HepG2 (cell line): ENCODE data around the gene SMIM45.

Source experiments
- ATAC-seq: fragments of 200-7000 bp; cut with Tn5 transposase; 3 replicates; pipeline ENCODE4 v1.9.1; 2020; ENCODE audit warnings: mild to moderate bottlenecking, moderate library complexity
- BruUV-seq: library from RNA; stranded (reverse); fragments of 400-500 nt; replicated peaks from 2 replicates; lab custom pipeline; 2021; lab: Mats Ljungman, UMichigan
- CTCF ChIA-PET: fragments of 300-600 bp; formaldehyde crosslinking; extraction: SDS; loops from one replicate; lab custom pipeline; 2021; ENCODE audit warnings: low total read pairs, inconsistent platforms, low intra/inter-chr PET ratio; lab: Yijun Ruan, JAX
- POLR2A ChIA-PET: fragments of 350-600 bp; sonication (Branson Sonifier 250); formaldehyde crosslinking; loops from one replicate; lab custom pipeline; 2020; ENCODE audit warnings: antibody characterized with exemption, inconsistent platforms; lab: Yijun Ruan, JAX
- DNase-seq: peaks from one replicate; pipeline ENCODE4 v3.0.0-alpha.2; 2015; ENCODE audit warnings: low spot score
- FAIRE-seq: peaks from 3 replicates; lab custom pipeline; 2011; peaks lifted over from hg19 to GRCh38; lab: Jason Lieb, UNC
- H2AFZ ChIP-seq: one replicate; pipeline ENCODE4 v1.6.1; 2011; ENCODE audit warnings: low read length, inconsistent platforms
- H3K27ac ChIP-seq: fragments of 300-600 bp; 3 replicates; pipeline ENCODE4 v1.8.0; 2011; ENCODE audit warnings: mixed run types, mild to moderate bottlenecking, mixed read lengths, low read length, inconsistent platforms; ENCODE audit not compliant: insufficient read depth; ENCODE audit errors: extremely low read length
- H3K27me3 ChIP-seq, 2 experiments: fragments of 200-600 bp in 1 of 2; 2 replicates in 1 of 2; 3 replicates in 1 of 2; pipeline versions ENCODE4 v1.6.0 to v1.8.0; 2011; ENCODE audit warnings: low read length in 2 of 2, mild to moderate bottlenecking in 2 of 2, moderate library complexity in 2 of 2, inconsistent platforms in 1 of 2; ENCODE audit not compliant: insufficient read depth in 2 of 2, control insufficient read depth in 1 of 2
- H3K36me3 ChIP-seq, 2 experiments: fragments of 200-600 bp in 1 of 2; replicated peaks in 1 of 2; 2 replicates in 1 of 2; 3 replicates in 1 of 2; pipeline versions ENCODE4 v1.5.1 to v1.8.0; 2011; ENCODE audit warnings: low read length in 2 of 2, inconsistent platforms in 1 of 2; ENCODE audit not compliant: insufficient read depth in 2 of 2, control insufficient read depth in 1 of 2
- H3K4me1 ChIP-seq: 2 replicates; pipeline ENCODE4 v1.5.1; 2012; ENCODE audit warnings: low read length, inconsistent platforms; ENCODE audit not compliant: insufficient read depth
- H3K4me2 ChIP-seq: 2 replicates; pipeline ENCODE4 v1.6.0; 2011; ENCODE audit warnings: low read depth, low read length, inconsistent platforms
- H3K4me3 ChIP-seq, 3 experiments: fragments of 200-600 bp in 1 of 3; sonication (generic), shearing (Covaris generic) in 1 of 3; replicated peaks in 1 of 3; 2 replicates each; pipeline ENCODE4 v1.5.1; 2011 to 2016; ENCODE audit warnings: low read length in 3 of 3, inconsistent platforms in 2 of 3, low read depth in 2 of 3, mild to moderate bottlenecking in 2 of 3, control low read depth in 1 of 3, mixed read lengths in 1 of 3; ENCODE audit not compliant: insufficient read depth in 1 of 3
- H3K79me2 ChIP-seq: one replicate; pipeline ENCODE4 v1.6.1; 2011; ENCODE audit warnings: low read length, inconsistent platforms; ENCODE audit not compliant: insufficient read depth
- H3K9ac ChIP-seq: 2 replicates; pipeline ENCODE4 v1.6.0; 2011; ENCODE audit warnings: mild to moderate bottlenecking, low read depth, low read length, inconsistent platforms; ENCODE audit not compliant: insufficient read depth
- H3K9me3 ChIP-seq: 2 replicates; pipeline ENCODE4 v1.5.1; 2012; ENCODE audit warnings: mild to moderate bottlenecking, low read length
- H4K20me1 ChIP-seq: 2 replicates; pipeline ENCODE4 v1.6.0; 2011; ENCODE audit warnings: inconsistent platforms, mild to moderate bottlenecking, low read length, moderate library complexity; ENCODE audit not compliant: insufficient read depth
- DR1 ChIP-seq: sonication (generic); formaldehyde crosslinking; IDR thresholded peaks from 2 replicates; pipeline ENCODE4 v1.8.0; 2021; ENCODE audit warnings: mild to moderate bottlenecking, missing genetic modification reagents, inconsistent platforms
- HOXA9 ChIP-seq: sonication (generic); formaldehyde crosslinking; IDR thresholded peaks from 2 replicates; pipeline ENCODE4 v1.8.1; 2022; ENCODE audit warnings: missing genetic modification reagents, mild to moderate bottlenecking, moderate library complexity, borderline replicate concordance
- ZNF543 ChIP-seq: sonication (generic); formaldehyde crosslinking; IDR thresholded peaks from 2 replicates; pipeline ENCODE4 v1.4.0; 2020; ENCODE audit warnings: mild to moderate bottlenecking, missing genetic modification reagents
- WGBS: methylation state at CpG from one replicate; pipeline ENCODE4 v1.1.6; 2017; ENCODE audit warnings: low lambda C conversion rate; 5-methylcytosine and 5-hydroxymethylcytosine counted together
- in situ Hi-C: cut with HindIII; loops from 2 replicates; pipeline ENCODE4 v1.10.0; 2017; ENCODE audit warnings: low pct_unique_long_range_greater_than_20kb; ENCODE audit not compliant: extremely low pct_ligation_motif_present
- intact Hi-C: fragments of 100-400 bp; cut with micrococcal nuclease; formaldehyde crosslinking; loops from one replicate; pipeline ENCODE4 v1.10.0; 2022; ENCODE audit not compliant: unreplicated experiment
- TF ChIP-seq, protein P1 (sequence below): sonication (generic); formaldehyde crosslinking; IDR thresholded peaks from 2 replicates; pipeline ENCODE4 v1.5.1; 2020; ENCODE audit warnings: missing genetic modification reagents, mild to moderate bottlenecking, borderline replicate concordance
- TF ChIP-seq, protein P2 (sequence below): sonication (generic); formaldehyde crosslinking; IDR thresholded peaks from 2 replicates; pipeline ENCODE4 v1.4.0; 2020; ENCODE audit warnings: missing genetic modification reagents

SMIM45 gene

DNA sequence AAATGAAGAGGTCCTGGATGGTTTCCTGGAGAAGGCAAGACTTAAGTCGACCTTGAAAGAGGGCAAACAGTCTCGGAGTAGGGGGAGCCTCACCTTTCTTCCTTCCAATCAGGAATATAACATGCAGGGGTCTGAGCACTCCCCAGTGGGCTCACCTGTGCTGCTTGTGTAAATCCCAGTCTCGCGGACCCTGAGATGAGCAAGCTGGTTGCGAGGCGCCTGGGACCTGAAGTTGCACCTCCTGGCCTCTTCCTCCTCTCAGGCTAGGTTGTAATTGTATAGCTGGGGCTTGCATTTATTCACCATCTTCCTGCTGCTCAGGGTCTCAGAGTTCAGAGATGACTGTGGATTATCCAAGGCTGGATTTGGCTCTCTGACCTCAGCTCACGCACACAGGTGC is 39.2 kb downstream of the SMIM45 start (continued):
- TF ChIP-seq, protein P1, sequence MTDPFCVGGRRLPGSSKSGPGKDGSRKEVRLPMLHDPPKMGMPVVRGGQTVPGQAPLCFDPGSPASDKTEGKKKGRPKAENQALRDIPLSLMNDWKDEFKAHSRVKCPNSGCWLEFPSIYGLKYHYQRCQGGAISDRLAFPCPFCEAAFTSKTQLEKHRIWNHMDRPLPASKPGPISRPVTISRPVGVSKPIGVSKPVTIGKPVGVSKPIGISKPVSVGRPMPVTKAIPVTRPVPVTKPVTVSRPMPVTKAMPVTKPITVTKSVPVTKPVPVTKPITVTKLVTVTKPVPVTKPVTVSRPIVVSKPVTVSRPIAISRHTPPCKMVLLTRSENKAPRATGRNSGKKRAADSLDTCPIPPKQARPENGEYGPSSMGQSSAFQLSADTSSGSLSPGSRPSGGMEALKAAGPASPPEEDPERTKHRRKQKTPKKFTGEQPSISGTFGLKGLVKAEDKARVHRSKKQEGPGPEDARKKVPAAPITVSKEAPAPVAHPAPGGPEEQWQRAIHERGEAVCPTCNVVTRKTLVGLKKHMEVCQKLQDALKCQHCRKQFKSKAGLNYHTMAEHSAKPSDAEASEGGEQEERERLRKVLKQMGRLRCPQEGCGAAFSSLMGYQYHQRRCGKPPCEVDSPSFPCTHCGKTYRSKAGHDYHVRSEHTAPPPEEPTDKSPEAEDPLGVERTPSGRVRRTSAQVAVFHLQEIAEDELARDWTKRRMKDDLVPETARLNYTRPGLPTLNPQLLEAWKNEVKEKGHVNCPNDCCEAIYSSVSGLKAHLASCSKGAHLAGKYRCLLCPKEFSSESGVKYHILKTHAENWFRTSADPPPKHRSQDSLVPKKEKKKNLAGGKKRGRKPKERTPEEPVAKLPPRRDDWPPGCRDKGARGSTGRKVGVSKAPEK = no peak
- TF ChIP-seq, protein P2, sequence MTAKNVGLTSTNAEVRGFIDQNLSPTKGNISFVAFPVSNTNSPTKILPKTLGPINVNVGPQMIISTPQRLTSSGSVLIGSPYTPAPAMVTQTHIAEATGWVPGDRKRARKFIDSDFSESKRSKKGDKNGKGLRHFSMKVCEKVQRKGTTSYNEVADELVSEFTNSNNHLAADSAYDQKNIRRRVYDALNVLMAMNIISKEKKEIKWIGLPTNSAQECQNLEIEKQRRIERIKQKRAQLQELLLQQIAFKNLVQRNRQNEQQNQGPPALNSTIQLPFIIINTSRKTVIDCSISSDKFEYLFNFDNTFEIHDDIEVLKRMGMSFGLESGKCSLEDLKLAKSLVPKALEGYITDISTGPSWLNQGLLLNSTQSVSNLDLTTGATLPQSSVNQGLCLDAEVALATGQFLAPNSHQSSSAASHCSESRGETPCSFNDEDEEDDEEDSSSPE (CRISPR knock-in tag) = no peak

DNA sequence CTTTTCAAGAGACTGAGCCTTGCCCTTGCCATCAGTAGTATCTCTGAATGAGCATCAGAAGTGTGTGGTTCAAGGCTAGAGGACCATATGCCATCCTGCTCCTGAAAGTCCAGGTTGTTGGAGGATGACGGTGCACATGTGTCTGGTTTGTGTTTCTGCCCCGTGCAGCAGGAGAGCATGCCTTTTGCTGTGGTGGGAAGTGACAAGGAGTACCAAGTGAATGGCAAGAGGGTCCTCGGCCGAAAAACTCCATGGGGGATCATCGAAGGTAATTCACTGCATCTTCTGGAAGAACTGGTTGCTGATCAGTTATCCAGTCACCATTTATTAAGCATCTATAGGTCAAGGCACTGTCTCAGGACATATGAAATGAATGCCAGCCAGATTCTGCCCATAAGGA is 40.5 kb downstream of the SMIM45 start:
- H3K4me2 ChIP-seq = no peak overlapping the region
- H3K9me3 ChIP-seq = no peaks in the 10 kb centered on the region
- no TSS peak for BruUV-seq
- TF ChIP-seq HOXA9 (no peak), ZNF543 (CRISPR knock-in tag) (no peak), DR1 (CRISPR knock-in tag) (no peak)
- no peaks in the 10 kb centered on the region for H4K20me1 ChIP-seq
- no peak for DNase-seq
- intact Hi-C loops (no loop called here), in situ Hi-C loops (no loop called here)
- H3K27ac ChIP-seq = no peak overlapping the region
- no peak overlapping the region for H3K9ac ChIP-seq
- WGBS = 35% methylated on average over 5 of the region's 5 CpGs
- no peak overlapping the region for H2AFZ ChIP-seq
- no peak for ATAC-seq
- H3K36me3 ChIP-seq = no peaks in the 10 kb centered on the region
- no peaks in the 10 kb centered on the region for H3K4me1 ChIP-seq
- H3K79me2 ChIP-seq = no peaks in the 10 kb centered on the region
- CTCF ChIA-PET = no interaction called here
- H3K4me3 ChIP-seq = no peak overlapping the region
- no peak for FAIRE-seq
- POLR2A ChIA-PET = no interaction called here
- peaks cover 2 to 37% of the 10 kb centered on the region in 2 experiments; a peak in 4 of 5 replicates for H3K27me3 ChIP-seq
